Adipocyte (in vitro differentiated cells): Measurements from ENCODE around the gene HDAC11.

Experiments used
- DNase-seq: peaks from one replicate; pipeline ENCODE4 v3.0.0-alpha.2; 2015; ENCODE audit warnings: low read depth
- H3K27me3 ChIP-seq: replicated peaks from 2 replicates; pipeline ENCODE4 v1.7.0; 2013; ENCODE audit warnings: mild to moderate bottlenecking, low read length, moderate library complexity; ENCODE audit not compliant: control insufficient read depth, insufficient read depth
- H3K36me3 ChIP-seq: 2 replicates; pipeline ENCODE4 v1.7.0; 2013; ENCODE audit warnings: low read length, mild to moderate bottlenecking, moderate library complexity; ENCODE audit not compliant: control insufficient read depth, insufficient read depth, severe bottlenecking
- H3K4me1 ChIP-seq: 2 replicates; pipeline ENCODE4 v1.7.0; 2013; ENCODE audit warnings: mild to moderate bottlenecking, low read length, moderate library complexity; ENCODE audit not compliant: control insufficient read depth, insufficient read depth
- H3K4me3 ChIP-seq: 2 replicates; pipeline ENCODE4 v1.7.0; 2013; ENCODE audit warnings: mild to moderate bottlenecking, low read length, moderate library complexity
- H3K9ac ChIP-seq: 2 replicates; pipeline ENCODE4 v1.7.0; 2013; ENCODE audit warnings: mild to moderate bottlenecking, low read length, moderate library complexity
- H3K9me3 ChIP-seq: 2 replicates; pipeline ENCODE4 v1.7.0; 2013; ENCODE audit warnings: mild to moderate bottlenecking, low read length, moderate library complexity; ENCODE audit not compliant: control insufficient read depth

HDAC11 gene

DNA sequence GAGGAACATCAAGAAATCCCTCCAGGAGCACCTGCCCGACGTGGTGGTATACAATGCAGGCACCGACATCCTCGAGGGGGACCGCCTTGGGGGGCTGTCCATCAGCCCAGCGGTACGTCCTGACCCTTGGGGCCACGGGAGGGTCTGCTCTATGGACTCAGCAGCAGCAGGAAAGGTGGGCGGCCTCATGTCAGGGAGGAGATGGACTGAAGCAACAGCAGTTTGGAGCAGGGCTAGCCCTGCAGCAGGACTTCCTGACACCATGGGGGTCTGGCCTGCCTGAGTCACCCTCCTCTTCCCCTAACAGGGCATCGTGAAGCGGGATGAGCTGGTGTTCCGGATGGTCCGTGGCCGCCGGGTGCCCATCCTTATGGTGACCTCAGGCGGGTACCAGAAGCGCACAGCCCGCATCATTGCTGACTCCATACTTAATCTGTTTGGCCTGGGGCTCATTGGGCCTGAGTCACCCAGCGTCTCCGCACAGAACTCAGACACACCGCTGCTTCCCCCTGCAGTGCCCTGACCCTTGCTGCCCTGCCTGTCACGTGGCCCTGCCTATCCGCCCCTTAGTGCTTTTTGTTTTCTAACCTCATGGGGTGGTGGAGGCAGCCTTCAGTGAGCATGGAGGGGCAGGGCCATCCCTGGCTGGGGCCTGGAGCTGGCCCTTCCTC is 24.2 kb downstream of the HDAC11 start:
- H3K4me1 ChIP-seq: peaks cover 10% of the 10 kb centered on the region

DNA sequence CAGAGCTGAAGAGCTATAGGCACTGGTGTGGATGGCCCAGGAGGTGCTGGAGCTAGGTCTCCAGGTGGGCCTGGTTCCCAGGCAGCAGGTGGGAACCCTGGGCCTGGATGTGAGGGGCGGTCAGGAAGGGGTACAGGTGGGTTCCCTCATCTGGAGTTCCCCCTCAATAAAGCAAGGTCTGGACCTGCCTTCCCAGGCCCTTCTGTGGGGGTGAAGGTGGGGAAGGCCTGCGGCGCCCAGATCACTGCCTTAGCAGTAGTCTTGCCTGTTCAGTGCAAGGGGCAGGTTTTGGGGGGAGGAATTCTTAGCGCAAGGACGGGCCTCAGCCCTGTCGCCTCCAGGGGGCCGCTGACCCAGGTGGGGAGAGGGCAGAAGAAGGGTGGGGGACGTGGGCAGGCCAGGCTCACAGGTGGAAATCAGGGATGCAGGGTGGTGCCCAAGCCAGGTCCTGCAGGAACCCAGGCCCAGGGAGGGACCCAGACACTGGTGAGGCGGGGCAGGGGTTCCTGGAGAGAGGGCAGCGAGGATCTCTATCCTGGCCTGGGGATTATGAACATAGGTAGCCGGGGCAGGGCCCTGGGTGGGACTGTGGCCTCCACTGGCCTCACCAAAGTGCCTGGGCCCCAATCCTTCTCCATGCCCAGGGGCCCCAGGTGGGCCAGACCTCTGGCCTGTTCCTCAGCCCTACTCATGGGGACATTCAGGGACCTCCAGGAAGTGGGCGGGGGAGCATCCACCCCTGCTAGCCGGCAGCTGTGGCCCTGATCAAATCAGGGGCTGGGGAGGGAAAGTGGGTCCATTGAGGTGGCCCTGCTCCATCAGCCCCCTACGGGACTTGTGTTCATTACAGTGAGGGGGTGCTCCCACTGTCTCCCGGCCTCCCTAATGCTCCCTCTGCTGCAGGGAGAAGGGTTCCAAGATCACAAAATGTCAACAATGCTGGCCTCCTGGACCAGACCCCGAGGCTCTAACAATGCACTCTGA is 25.3 kb downstream of the HDAC11 start:
- Histone ChIP-seq H3K9ac (no peak overlapping the region), H3K9me3 (no peaks in the 10 kb centered on the region), H3K27me3 (no peaks in the 10 kb centered on the region), H3K4me1 (peaks cover 10% of the 10 kb centered on the region), H3K36me3 (no peaks in the 10 kb centered on the region), H3K4me3 (no peak overlapping the region)
- no peak for DNase-seq

More for the DNA sequence above, 24.2 kb downstream of the HDAC11 start:
- H3K36me3 ChIP-seq: no peaks in the 10 kb centered on the region
- peak; percentile 82 for DNase-seq
- no peaks in the 10 kb centered on the region for H3K9me3 ChIP-seq
- no peak overlapping the region for H3K9ac ChIP-seq
- H3K4me3 ChIP-seq: no peak overlapping the region
- no peaks in the 10 kb centered on the region for H3K27me3 ChIP-seq

DNA sequence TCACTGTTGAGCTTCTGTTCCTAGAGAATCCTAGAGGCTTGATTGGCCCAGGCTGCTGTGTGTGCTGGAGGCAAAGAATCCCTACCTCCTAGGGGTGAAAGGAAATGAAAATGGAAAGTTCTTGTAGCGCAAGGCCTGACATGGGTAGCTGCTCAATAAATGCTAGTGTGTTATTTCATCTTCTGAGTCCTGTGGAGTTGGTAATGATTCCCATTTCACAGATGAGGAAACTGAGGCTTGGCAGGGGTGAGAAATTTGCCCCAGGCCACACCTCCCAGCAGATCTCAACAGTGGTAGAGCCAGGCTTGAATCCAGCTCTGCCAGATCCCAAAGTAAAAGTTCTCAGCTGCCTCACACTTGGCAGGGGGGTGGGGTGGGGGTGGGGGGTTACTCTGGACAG is 26.1 kb downstream of the HDAC11 start:
- Histone ChIP-seq H3K27me3 (no peaks in the 10 kb centered on the region), H3K9ac (no peak overlapping the region), H3K4me1 (peaks cover 14% of the 10 kb centered on the region), H3K4me3 (no peak overlapping the region), H3K36me3 (no peaks in the 10 kb centered on the region), H3K9me3 (no peaks in the 10 kb centered on the region)
- no peak for DNase-seq

DNA sequence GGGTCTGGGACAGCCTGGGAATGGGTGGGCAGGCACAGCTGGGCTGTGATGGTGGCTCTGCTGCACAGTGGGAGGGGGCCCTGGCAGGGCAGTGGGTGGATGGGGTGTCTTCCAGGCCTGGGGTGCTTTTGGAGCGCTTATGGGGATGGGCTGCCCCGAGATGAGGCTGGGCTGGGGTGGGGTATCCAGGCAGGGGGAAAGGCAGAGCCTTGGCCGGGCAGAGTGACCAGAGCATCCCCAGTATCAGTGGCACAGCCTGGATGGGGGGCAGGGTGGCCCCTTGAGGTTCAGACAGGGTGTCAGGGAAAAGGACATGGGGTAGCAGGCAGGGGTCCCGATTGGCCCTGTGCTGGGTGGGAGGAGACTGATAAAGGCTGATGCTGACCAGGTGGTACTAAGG is 26.6 kb downstream of the HDAC11 start:
- DNase-seq: no peak
- Histone ChIP-seq H3K4me1 (peaks cover 15% of the 10 kb centered on the region), H3K4me3 (no peak overlapping the region), H3K9me3 (no peaks in the 10 kb centered on the region), H3K9ac (no peak overlapping the region), H3K36me3 (no peaks in the 10 kb centered on the region), H3K27me3 (no peaks in the 10 kb centered on the region)

DNA sequence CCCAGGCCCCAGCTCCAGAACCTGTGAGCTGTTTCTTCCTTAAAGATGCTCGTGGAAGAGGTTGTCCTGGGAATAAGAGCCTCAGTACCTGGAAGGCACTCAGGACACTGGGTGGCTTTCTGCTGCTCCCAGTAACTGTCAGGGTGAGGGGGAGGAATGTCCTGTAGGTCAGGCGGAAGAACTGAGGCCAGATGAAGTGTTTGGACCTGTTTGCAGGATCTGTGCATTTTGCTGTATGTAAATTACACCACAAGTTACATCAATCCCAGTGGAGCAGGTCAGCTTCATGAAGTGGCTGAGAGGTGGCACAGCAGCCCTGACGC is 27.1 kb downstream of the HDAC11 start:
- Histone ChIP-seq H3K36me3 (no peaks in the 10 kb centered on the region), H3K9ac (peak overlapping the region; percentile 3), H3K9me3 (no peaks in the 10 kb centered on the region), H3K4me3 (no peak overlapping the region), H3K4me1 (peaks cover 15% of the 10 kb centered on the region), H3K27me3 (no peaks in the 10 kb centered on the region)
- peak; percentile 19 for DNase-seq

DNA sequence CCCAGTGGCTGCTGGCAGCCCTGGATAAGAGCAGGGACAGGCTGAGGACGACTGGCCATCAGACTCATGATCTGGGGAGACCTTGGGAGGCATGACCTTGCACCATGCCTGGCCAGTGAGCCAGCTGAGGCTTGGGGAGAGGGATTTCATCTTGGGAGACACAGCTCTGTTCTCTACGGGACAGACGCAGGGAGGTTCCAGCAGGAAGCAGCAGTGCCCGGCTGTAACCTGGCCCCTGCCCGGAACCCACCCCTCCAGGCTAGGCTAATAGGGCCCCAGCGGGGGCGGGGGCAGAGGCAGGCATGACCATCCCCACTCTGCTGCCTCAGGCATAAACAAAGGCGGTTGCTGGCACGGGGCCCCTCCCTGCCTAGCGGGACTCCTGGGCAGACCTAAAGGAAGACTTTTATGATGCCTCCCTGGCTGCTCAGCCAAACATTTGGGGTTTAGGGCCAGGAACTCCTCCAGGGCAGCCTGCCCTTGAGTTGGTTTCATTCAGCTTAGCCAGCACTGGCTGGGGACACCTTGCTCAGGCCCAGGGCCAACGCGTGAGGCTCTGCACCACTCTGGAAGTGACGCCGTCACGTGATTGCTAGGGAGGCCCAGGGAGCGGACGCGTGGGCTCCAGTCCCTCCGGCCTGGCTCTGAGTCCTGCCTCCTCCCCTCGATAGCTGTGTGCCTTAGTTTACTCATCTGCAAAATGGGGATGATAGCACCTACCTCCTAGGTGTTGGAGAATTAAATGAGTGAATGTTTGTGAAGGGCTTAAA is 27.6 kb downstream of the HDAC11 start:
- no peaks in the 10 kb centered on the region for H3K9me3 ChIP-seq
- no peaks in the 10 kb centered on the region for H3K36me3 ChIP-seq
- H3K4me1 ChIP-seq: peaks cover 18% of the 10 kb centered on the region
- H3K27me3 ChIP-seq: no peaks in the 10 kb centered on the region
- no peak overlapping the region for H3K4me3 ChIP-seq
- DNase-seq: peak; percentile 69
- H3K9ac ChIP-seq: peak overlapping the region; percentile 3

DNA sequence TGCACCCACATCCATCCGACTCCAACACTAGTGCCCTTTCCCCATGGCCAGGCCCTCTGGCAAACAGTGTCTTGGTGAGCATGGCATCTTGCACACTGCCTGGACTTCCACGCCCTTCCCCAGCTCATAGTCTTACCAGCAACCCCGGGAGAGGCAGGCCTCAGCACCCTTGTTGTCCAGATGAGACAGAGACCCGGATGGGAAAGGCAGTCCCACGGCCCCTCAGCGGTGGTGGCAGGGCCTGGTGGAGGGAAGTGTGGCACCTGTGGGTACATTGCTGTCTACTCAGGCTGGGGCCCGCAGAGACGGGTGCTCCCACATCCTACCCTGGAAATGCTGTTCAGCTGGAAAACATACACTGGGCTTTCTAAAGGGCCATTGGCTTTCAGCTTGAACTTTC is 28.4 kb downstream of the HDAC11 start:
- Histone ChIP-seq H3K9ac (no peak overlapping the region), H3K36me3 (no peaks in the 10 kb centered on the region), H3K27me3 (no peaks in the 10 kb centered on the region), H3K9me3 (no peaks in the 10 kb centered on the region), H3K4me1 (peaks cover 25% of the 10 kb centered on the region), H3K4me3 (no peak overlapping the region)
- DNase-seq: no peak

DNA sequence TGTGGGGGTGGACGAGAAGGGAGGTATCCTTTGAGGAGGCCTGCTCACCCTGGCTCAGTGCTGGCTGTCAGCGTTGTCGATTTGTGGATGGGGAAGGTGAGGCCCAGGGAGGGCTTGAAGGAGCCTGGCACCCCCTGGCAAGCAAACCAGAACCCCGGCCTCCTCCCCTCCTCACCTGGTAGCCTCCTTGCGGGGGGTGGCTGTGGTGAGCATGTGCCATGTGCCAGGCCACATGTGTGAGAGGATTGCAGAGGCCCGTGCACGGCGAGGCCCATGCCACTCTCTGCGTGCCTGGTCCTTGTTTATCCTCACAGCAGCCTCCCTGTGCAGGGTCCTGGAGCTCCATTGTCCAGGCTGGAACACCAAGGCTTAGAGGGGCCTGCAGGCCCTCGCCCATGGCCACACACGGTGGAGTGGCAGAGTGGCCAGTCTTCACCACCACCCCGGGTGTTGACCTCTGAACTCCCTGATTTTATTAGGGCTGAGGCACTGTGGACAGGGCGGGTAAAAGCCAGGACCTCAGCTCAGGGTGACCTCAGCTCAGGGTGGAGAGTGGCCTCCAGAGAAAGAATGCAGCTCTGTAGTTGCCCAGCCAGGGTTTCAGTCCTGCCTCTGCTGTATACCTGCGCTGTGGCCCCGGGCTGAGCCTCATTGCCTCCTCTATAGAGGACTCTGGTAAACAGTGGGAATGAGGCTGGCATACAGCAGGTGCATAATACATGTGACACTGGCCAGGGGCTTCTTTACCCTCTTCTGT is 29.1 kb downstream of the HDAC11 start:
- DNase-seq: no peak
- H3K27me3 ChIP-seq: no peaks in the 10 kb centered on the region

DNA sequence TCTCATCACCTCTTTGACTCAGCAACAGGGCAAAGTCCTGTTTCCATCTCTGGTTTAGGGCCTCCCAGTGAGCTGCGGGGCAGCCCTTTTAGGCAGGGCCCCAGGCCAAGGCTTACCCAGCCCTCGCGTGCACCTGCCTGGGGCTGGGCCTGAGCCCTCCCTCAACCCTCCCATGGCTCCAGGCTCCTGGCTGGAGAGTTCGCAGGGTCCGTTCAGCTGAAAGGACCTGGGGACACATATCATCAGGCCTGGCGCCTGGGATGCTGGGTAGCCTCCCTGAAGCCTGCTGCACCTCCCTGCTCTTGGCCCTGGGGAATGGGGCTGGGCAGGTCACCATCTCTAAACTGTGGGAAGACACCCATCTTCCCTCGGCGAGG is 29.7 kb downstream of the HDAC11 start:
- DNase-seq: no peak
- H3K36me3 ChIP-seq: no peaks in the 10 kb centered on the region

More for the DNA sequence above, 29.1 kb downstream of the HDAC11 start:
- no peaks in the 10 kb centered on the region for H3K36me3 ChIP-seq
- H3K4me3 ChIP-seq: no peak overlapping the region
- H3K9me3 ChIP-seq: no peaks in the 10 kb centered on the region
- no peak overlapping the region for H3K9ac ChIP-seq
- peaks cover 33% of the 10 kb centered on the region for H3K4me1 ChIP-seq

DNA sequence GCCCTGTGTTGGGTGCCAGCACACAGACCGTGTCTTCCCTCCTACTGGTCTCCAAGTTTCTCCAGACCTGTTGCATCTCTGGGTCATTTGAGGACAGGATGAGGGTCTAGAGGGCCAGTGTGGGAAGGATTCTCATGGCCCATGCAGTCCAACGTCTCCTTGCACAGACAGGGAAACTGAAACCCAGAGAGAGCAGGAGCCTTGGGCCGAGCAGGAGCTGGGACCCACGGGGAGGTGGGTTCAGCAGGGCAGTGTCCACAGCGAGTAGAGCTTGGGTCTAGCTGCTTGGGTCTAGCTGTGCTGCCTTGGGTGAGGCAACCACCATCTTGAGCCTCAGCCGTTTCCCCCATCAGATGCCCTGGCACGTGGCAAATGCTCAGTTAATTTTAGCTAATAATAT is 32.3 kb downstream of the HDAC11 start:
- H3K4me1 ChIP-seq: peaks cover 52% of the 10 kb centered on the region
- H3K27me3 ChIP-seq: no peaks in the 10 kb centered on the region
- H3K4me3 ChIP-seq: no peak overlapping the region
- H3K9ac ChIP-seq: peak overlapping the region; percentile 81
- no peaks in the 10 kb centered on the region for H3K36me3 ChIP-seq
- H3K9me3 ChIP-seq: no peaks in the 10 kb centered on the region
- DNase-seq: no peak

More for the DNA sequence above, 29.7 kb downstream of the HDAC11 start:
- Histone ChIP-seq H3K4me3 (no peak overlapping the region), H3K4me1 (peaks cover 35% of the 10 kb centered on the region), H3K27me3 (no peaks in the 10 kb centered on the region), H3K9me3 (no peaks in the 10 kb centered on the region), H3K9ac (no peak overlapping the region)
